Measurements from ENCODE around the gene COASY.

Gene COASY

DNA sequence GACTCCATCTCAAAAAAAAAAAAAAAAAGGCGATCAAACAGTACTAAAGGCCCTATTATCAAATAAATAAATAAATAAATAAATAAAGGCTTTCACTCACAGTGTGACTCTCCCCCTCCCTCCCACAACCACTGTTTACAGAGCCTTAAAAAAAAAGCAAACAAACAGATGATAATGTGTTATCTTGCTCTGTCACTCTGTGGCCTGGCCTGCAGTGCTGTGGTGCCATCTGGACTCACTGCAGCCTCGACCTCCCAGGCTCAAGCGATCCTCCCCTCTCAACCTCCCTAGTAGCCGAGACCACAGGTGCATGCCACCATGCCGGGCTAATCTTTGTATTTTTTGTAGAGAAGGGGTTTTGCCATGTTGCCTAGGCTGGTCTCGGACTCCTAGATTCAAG lies 34.0 kb upstream of the COASY start:
- ChIA-PET POLR2A (interaction anchor here (0.8 kb wide), 1 partner anchor 9 kb away, joined by 3 read pairs; the partner anchor contains the start of gene NAGLU), CTCF (interaction anchor here (0.6 to 2.2 kb wide), 37 partner anchors 8 to 510 kb away, joined by 3 to 14 read pairs (median 5); partner anchors contain the start of genes CAVIN1, DNAJC7 and NAGLU)
- TF ChIP-seq, protein P1, sequence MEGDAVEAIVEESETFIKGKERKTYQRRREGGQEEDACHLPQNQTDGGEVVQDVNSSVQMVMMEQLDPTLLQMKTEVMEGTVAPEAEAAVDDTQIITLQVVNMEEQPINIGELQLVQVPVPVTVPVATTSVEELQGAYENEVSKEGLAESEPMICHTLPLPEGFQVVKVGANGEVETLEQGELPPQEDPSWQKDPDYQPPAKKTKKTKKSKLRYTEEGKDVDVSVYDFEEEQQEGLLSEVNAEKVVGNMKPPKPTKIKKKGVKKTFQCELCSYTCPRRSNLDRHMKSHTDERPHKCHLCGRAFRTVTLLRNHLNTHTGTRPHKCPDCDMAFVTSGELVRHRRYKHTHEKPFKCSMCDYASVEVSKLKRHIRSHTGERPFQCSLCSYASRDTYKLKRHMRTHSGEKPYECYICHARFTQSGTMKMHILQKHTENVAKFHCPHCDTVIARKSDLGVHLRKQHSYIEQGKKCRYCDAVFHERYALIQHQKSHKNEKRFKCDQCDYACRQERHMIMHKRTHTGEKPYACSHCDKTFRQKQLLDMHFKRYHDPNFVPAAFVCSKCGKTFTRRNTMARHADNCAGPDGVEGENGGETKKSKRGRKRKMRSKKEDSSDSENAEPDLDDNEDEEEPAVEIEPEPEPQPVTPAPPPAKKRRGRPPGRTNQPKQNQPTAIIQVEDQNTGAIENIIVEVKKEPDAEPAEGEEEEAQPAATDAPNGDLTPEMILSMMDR (IDR thresholded peaks at IDR 0.05; ENCODE audit: control extremely low read depth, extremely low read depth, low read depth, missing control alignments), result no peak
- no peak for DNase-seq (ENCODE audit: extremely low spot score)

DNA sequence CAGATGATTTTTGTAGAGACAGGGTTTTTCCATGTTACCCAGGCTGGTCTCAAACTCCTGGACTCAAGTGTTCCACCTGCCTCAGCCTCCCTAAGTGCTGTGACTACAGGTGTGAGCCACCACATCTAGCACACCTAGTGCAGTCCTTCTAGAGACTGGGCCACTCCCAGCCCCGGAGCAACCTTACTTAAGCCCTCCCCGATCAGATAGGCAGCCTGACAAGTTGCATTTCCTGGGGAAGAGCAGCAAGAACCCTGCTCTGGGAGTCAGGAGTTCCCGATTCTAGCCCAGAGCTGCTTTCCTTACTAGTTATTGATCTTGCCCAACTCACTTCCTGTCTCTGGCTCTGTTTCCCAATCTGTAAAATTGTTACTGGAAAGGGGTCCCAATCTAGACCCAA lies 32.9 kb upstream of the COASY start:
- DNase-seq (ENCODE audit: extremely low spot score), result no peak
- POLR2A ChIA-PET, result no interaction called here
- CTCF ChIA-PET, result interaction anchor here (1.8 kb wide), 1 partner anchor 124 kb away, joined by 3 read pairs; no protein-coding TSS in a partner anchor
- TF ChIP-seq, protein P1 (IDR thresholded peaks at IDR 0.05; ENCODE audit: control extremely low read depth, extremely low read depth, low read depth, missing control alignments), result no peak

DNA sequence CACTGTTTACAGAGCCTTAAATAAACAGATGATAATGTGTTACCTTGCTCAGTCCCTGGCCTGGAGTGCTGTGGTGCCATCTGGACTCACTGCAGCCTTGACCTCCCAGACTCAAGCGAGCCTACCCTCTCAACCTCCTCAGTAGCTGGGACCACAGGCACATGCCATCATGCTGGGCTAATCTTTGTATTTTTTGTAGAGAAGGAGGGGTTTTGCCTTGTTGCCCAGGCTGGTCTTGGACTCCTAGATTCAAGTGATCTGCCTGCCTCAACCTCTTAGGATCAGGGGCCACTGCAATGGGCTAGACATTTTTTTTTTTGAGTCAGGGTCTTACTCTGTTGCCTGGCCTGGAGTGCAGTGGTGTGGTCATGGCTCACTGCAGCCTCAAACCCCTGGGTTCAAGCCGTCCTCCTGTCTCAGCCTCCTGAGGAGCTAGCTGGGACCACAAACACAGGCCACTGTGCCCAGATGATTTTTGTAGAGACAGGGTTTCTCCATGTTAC lies 30.9 kb upstream of the COASY start:
- TF ChIP-seq, protein P1 (IDR thresholded peaks at IDR 0.05; ENCODE audit: control extremely low read depth, extremely low read depth, low read depth, missing control alignments), result no peak
- DNase-seq (ENCODE audit: extremely low spot score), result no peak
- ChIA-PET POLR2A (no interaction called here), CTCF (interaction anchor here (0.8 to 1.5 kb wide), 6 partner anchors 10 to 218 kb away, joined by 3 to 4 read pairs (median 3); no protein-coding TSS in a partner anchor)

DNA sequence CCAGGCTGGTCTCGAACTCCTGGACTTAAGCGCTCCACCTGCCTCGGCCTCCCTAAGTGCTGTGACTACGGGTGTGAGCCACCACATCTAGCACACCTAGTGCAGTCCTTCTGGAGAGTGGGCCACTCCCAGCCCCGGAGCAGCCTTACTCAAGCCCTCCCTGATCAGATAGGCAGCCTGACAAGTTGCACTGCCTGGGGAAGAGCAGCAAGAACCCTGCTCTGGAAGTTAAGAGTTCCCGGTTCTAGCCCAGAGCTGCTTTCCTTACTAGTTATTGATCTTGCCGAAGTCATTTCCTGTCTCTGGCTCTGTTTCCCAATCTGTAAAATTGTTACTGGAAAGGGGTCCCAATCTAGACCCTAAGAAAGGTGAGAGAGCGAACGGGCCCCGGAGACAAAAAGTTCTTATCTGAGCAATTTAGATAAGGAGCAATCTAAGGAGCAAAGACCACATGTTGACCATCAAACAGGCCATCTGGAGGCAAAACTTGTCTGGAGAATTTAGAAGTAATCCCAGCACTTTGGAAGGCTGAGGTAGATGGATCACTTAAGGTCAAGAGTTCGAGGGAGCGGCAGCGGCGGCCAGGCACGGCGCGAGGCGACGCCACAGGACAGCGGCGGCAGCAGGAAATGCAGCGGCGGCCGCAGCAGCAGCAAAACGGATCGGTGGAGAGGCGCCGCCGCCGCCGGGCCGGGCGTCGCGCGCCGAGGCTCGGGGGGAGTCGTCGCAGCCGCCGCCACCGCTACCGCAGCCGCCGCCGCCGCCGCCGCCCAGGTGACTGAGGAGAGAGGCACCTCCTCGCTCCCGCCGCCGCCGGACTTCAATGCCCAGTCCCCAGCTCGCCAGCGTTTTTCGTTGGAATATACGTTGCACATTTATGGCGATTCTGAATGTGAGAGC lies 30.2 kb upstream of the COASY start:
- peak; percentile 60 for DNase-seq (ENCODE audit: extremely low spot score)
- ChIA-PET POLR2A (no interaction called here), CTCF (interaction anchor here (1.3 to 1.7 kb wide), 3 partner anchors 17 to 232 kb away, joined by 3 to 4 read pairs (median 3); no protein-coding TSS in a partner anchor)
- TF ChIP-seq, protein P1 (IDR thresholded peaks at IDR 0.05; ENCODE audit: control extremely low read depth, extremely low read depth, low read depth, missing control alignments), result peak; percentile 47

DNA sequence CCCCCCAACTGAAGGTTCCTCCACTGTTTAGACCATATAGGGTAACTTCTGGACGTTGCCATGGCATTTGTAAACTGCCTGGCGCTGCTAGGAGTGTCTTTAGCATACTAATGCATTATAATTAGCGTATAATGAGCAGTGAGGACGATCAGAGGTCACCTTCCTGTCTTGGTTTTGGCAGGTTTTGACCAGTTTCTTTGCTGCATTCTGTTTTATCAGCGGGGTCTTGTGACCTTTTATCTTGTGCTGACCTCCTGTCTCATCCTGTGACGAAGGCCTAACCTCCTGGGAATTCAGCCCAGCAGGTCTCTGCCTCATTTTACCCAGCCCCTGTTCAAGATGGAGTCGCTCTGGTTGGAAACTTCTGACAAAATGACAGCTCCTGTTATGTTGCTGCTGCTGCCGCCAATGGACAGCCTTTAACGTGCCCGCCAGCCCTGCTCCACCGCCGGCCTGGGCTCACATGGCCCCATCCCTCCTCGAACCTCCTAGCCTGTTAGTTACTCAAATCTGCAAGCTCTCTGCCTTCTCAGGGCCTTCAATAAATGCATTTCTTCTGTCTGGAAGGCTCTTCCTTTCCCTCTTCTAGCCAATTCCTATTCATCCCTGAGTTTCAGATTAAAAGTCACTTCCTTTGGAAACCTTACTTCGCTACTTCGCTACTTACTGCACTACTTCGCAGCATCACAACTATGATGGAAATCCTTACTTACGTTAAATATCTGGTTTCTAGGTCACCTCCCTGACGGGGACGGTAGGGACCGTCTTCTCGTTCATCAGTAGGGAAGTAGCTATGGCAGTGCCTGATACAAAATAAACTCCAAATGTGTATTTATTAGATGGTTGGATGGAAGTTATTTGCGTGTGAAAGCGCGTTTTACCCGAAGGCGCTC lies 26.5 kb upstream of the COASY start:
- POLR2A ChIA-PET, result interaction anchor here (0.6 to 1.4 kb wide), 3 partner anchors 64 to 826 kb away, joined by 3 to 5 read pairs (median 3); no protein-coding TSS in a partner anchor
- CTCF ChIA-PET, result interaction anchor here (1.2 to 2.5 kb wide), 4 partner anchors 8 to 48 kb away, joined by 3 to 12 read pairs (median 7); no protein-coding TSS in a partner anchor
- DNase-seq (ENCODE audit: extremely low spot score), result no peak
- TF ChIP-seq, protein P1 (IDR thresholded peaks at IDR 0.05; ENCODE audit: control extremely low read depth, extremely low read depth, low read depth, missing control alignments), result no peak
